Measurements from ENCODE around the gene EPS15. TPM values are rescaled to one million over a fixed set of nuclear protein-coding genes. Genes with fewer than 3 reads are reported as not detected.

Gene EPS15
- total and polyA plus RNA-seq, 10 of the 15 experiments (the other 5 are each of a cell fraction or from before 2014, with no cell fraction given): 24.7 to 87.8 (median 56.3) TPM

- ChIA-PET POLR2A (no interaction called here), CTCF (interaction anchor here (0.7 kb wide), 1 partner anchor 165 kb away, joined by 3 read pairs; no protein-coding TSS in a partner anchor), SMC1A (ENCODE audit: uncharacterized antibody, unreplicated experiment) (no interaction called here), RAD21 (ENCODE audit: unreplicated experiment) (interaction anchor here (1.3 to 1.8 kb wide), 2 partner anchors 12 to 31 kb away, joined by 3 to 6 read pairs; no protein-coding TSS in a partner anchor)
- ATAC-seq (no peak), FAIRE-seq (no peak), DNase-seq (ENCODE audit: low read depth, low spot score) (no peak)
- H3K4me2 ChIP-seq (ENCODE audit: control insufficient read depth, insufficient read depth): no peak overlapping the region
- WGBS (ENCODE audit: insufficient coverage, insufficient replicate concordance, low lambda C conversion rate, missing lambda C conversion rate): 73% methylated on average over 3 of the region's 3 CpGs
- no peak overlapping the region for H3K9ac ChIP-seq (ENCODE audit: control insufficient read depth, insufficient read depth, low read length)
- H4K20me1 ChIP-seq (ENCODE audit: control insufficient read depth, insufficient read depth): no peaks in the 10 kb centered on the region
- no peak overlapping the region for H2AFZ ChIP-seq (ENCODE audit: control insufficient read depth, low read depth, low read length)
- in situ Hi-C loops (cut with MboI): no loop called here
- no peaks in the 10 kb centered on the region for H3K9me3 ChIP-seq (replicated peaks; ENCODE audit: control insufficient read depth, insufficient read depth, low read length)
- no peaks in the 10 kb centered on the region for H3K36me3 ChIP-seq (ENCODE audit: control insufficient read depth in 2 of 2, insufficient read depth in 2 of 2, low read length in 1 of 2)
- TF ChIP-seq SRF (IDR thresholded peaks at IDR 0.05; ENCODE audit: low read depth in 2 of 2, low read length in 2 of 2): no peak
- TF ChIP-seq RAD21 (IDR thresholded peaks at IDR 0.05; ENCODE audit: insufficient read depth, low read depth, low read length): peak; percentile 20; the same call in 1 of the 2 replicates
- TF ChIP-seq CTCF (IDR thresholded peaks at IDR 0.05 in 2 of 3, conservative IDR thresholded peaks at IDR 0.05 in 1 of 3; ENCODE audit: control insufficient read depth in 2 of 3, extremely low read depth in 1 of 3, insufficient read depth in 1 of 3, low read depth in 3 of 3, low read length in 3 of 3): 0 out of 6 replicates have a peak, but pooled peaks of 1 of the 3 experiments have one; percentile 5
- TF ChIP-seq IRF4 (IDR thresholded peaks at IDR 0.05; ENCODE audit: low read depth, low read length): no peak
- intact Hi-C loops (cut with micrococcal nuclease; ENCODE audit: unreplicated experiment): no loop called here
- BruUV-seq (replicated peaks): no TSS peak
- no peaks in the 10 kb centered on the region for H3K27me3 ChIP-seq (replicated peaks in 1 of 2; ENCODE audit: control insufficient read depth in 2 of 2, insufficient read depth in 2 of 2, low read length in 1 of 2)
- H3K4me1 ChIP-seq (ENCODE audit: control insufficient read depth, insufficient read depth, low read length): peaks cover 41% of the 10 kb centered on the region
- no peak overlapping the region for H3K27ac ChIP-seq (ENCODE audit: control insufficient read depth, insufficient read depth)
- H3K79me2 ChIP-seq (ENCODE audit: control insufficient read depth, insufficient read depth, low read length): no peaks in the 10 kb centered on the region
- no peak overlapping the region for H3K4me3 ChIP-seq
Measured at GRCh38 chr1:51566260-51566659, 47.2 kb upstream of the EPS15 start.

DNA sequence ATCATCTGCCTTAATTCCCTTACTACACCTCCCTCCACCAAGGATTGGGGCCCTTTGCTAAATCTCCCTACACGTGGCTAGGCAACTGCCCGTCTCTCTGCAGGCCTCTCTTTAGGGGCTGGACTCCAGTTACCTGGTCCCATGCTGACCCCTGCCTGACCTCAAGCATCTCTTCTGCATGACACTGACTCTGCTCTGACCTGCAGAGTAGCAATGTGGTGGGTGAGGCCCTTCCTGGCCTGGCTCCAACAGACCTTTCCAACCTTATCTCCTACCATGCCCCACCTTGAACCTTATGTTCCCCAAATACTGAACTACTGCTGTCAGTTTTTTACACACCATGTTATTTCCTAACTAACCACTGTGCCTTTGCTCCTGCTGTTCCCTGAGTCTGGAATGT lies 45.9 kb upstream of the EPS15 start:
- Histone ChIP-seq H4K20me1 (ENCODE audit: control insufficient read depth, insufficient read depth) (no peaks in the 10 kb centered on the region), H2AFZ (ENCODE audit: control insufficient read depth, low read depth, low read length) (no peak overlapping the region), H3K4me1 (ENCODE audit: control insufficient read depth, insufficient read depth, low read length) (peaks cover 29% of the 10 kb centered on the region), H3K27ac (ENCODE audit: control insufficient read depth, insufficient read depth) (no peak overlapping the region), H3K9ac (ENCODE audit: control insufficient read depth, insufficient read depth, low read length) (no peak overlapping the region), H3K9me3 (replicated peaks; ENCODE audit: control insufficient read depth, insufficient read depth, low read length) (no peaks in the 10 kb centered on the region), H3K27me3 (replicated peaks in 1 of 2; ENCODE audit: control insufficient read depth in 2 of 2, insufficient read depth in 2 of 2, low read length in 1 of 2) (no peaks in the 10 kb centered on the region), H3K4me3 (no peak overlapping the region), H3K4me2 (ENCODE audit: control insufficient read depth, insufficient read depth) (no peak overlapping the region), H3K79me2 (ENCODE audit: control insufficient read depth, insufficient read depth, low read length) (no peaks in the 10 kb centered on the region), H3K36me3 (ENCODE audit: control insufficient read depth in 2 of 2, insufficient read depth in 2 of 2, low read length in 1 of 2) (no peaks in the 10 kb centered on the region)
- ChIA-PET SMC1A (ENCODE audit: uncharacterized antibody, unreplicated experiment) (no interaction called here), RAD21 (ENCODE audit: unreplicated experiment) (no interaction called here), CTCF (interaction anchor here (0.9 kb wide), 1 partner anchor 13 kb away, joined by 3 read pairs; no protein-coding TSS in a partner anchor), POLR2A (no interaction called here)
- in situ Hi-C loops (cut with MboI): no loop called here
- no peak for DNase-seq (ENCODE audit: low read depth, low spot score)
- intact Hi-C loops (cut with micrococcal nuclease; ENCODE audit: unreplicated experiment): no loop called here
- WGBS (ENCODE audit: insufficient coverage, insufficient replicate concordance, low lambda C conversion rate, missing lambda C conversion rate): 100% methylated on average over 2 of the region's 2 CpGs
- BruUV-seq (replicated peaks): no TSS peak
- FAIRE-seq: no peak
- no peak for ATAC-seq
- TF ChIP-seq BHLHE40 (IDR thresholded peaks at IDR 0.05; ENCODE audit: borderline replicate concordance in 1 of 2, low read depth in 2 of 2, low read length in 1 of 2) (no peak), STAT3 (IDR thresholded peaks at IDR 0.05; ENCODE audit: low read depth, low read length) (no peak), RELA (IDR thresholded peaks at IDR 0.05; ENCODE audit: borderline replicate concordance, partially characterized antibody) (no peak), TCF3 (IDR thresholded peaks at IDR 0.05; ENCODE audit: borderline replicate concordance, insufficient read depth, low read depth, low read length) (no peak), TBL1XR1 (IDR thresholded peaks at IDR 0.05; ENCODE audit: low read depth, low read length) (no peak)
- TF ChIP-seq, protein P1, sequence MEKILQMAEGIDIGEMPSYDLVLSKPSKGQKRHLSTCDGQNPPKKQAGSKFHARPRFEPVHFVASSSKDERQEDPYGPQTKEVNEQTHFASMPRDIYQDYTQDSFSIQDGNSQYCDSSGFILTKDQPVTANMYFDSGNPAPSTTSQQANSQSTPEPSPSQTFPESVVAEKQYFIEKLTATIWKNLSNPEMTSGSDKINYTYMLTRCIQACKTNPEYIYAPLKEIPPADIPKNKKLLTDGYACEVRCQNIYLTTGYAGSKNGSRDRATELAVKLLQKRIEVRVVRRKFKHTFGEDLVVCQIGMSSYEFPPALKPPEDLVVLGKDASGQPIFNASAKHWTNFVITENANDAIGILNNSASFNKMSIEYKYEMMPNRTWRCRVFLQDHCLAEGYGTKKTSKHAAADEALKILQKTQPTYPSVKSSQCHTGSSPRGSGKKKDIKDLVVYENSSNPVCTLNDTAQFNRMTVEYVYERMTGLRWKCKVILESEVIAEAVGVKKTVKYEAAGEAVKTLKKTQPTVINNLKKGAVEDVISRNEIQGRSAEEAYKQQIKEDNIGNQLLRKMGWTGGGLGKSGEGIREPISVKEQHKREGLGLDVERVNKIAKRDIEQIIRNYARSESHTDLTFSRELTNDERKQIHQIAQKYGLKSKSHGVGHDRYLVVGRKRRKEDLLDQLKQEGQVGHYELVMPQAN (conservative IDR thresholded peaks at IDR 0.05): no peak
